SH-SY5Y (cell line): ENCODE measurements around the gene CENPN.

ENCODE experiments used
- GATA2 ChIP-seq: IDR thresholded peaks from 2 replicates; pipeline ENCODE4 v1.6.1; 2011; ENCODE audit warnings: mild to moderate bottlenecking, low read depth, low read length
- GATA3 ChIP-seq: IDR thresholded peaks from 2 replicates; pipeline ENCODE4 v1.6.1; 2011; ENCODE audit warnings: low read depth, mild to moderate bottlenecking, low read length, moderate library complexity

DNA sequence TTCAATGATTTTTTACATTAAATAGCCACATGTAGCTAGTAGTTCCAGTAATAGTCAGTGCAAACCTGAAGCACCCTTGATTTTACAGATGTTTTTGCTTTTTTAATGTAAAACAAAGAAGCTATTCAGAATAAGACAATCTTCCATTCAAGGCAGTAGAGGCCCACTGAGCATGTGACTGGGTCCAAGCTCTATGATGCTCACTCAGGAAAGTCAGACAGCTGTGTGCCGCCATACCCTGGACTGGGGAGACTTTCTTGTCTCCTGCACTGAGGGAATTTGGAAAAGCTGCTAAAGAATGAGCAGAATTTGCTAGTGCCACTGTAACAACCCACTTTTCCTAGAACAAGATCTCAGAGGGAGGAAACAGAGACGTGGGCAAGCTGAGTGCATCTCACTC is 11.5 kb downstream of the CENPN start:
- TF ChIP-seq GATA3 (no peak), GATA2 (no peak)
